UCSD-AML1 (cell line): Measurements from ENCODE around the gene FAM241B.

Experiments
- DNase-seq: peaks from one replicate; lab custom pipeline; 2025; ENCODE audit not compliant: unreplicated experiment; lab: John Stamatoyannopoulos, UW

Gene FAM241B, protein sequence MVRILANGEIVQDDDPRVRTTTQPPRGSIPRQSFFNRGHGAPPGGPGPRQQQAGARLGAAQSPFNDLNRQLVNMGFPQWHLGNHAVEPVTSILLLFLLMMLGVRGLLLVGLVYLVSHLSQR

DNA sequence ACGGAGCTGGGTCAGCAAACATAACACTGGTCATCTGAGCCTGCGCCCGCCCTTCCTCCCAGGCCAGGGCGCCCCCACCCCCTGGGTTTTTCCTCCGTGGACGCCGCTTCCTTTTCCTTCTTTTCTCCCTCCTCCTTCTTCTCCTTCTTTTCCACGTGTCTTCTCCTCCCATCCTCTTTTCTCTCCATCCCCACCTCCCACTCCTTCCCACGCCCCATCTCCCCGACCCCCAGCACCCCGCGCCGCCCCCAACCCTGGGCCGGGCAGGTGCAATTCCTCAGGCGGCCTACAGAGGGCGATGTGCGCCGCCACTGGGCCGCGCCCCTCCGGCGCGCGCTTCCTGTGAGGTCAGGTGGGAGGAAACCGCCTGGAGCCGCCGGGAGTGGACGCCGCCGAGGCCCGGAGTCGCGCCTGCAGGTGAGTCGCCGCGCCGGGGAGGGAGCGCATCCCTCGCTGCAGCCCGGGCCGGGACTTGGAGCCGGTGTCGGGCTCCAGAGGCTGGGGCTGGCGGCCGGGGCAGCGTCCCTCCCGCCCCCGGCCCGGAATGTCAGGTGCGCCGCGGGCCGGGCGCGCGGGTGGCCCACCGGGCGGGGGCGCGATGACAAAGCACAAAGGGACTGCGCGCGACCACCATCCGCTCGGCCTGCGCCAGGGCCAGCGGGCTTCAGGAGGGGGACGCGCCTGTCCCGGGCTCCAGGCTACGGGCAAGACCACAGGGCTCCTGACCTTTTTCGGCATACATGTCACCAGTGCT is at the start of gene FAM241B:
FAM241B (plus strand) TSS at position 351 of the 754 bp plus-strand sequence. CDS start 1,497 bp downstream, outside the sequence.
- no peak for DNase-seq

DNA sequence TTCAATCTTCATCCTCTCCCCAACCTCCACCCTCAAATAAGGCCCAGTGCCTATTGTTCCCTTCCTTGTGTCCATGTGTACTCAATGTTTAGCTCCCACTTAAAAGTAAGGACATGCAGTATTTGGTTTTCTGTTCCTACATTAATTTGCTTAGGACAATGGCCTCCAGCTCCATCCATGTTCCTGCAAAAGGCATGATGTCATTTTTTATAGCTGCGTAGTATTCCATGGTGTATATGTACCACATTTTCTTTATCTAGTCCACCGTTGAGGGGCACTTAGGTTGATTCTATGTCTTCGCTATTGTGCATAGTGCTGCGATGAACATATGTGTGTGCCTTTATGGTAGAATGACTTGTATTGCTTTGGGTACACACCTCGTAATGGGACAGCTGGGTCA is 49.6 kb upstream of the FAM241B start:
- DNase-seq = no peak

DNA sequence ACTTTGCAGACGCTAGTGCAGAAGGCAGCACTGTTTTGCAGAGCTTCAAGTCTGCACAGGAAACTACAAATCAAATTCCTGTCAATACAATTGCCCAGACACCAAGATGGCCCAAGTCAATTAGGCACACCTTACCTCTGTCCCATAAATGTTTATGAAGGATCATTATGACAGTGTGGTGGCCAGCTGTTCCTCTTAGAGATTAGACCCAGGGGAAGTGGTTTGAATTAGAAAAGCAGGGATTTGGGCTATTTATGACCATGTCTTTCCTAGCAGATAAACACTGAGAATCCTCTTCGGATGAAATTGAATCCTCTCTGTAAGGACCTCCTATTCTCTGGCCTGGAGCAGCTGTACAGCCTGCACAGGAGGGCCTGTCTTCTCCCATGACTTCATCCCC is 46.9 kb upstream of the FAM241B start:
- no peak for DNase-seq

DNA sequence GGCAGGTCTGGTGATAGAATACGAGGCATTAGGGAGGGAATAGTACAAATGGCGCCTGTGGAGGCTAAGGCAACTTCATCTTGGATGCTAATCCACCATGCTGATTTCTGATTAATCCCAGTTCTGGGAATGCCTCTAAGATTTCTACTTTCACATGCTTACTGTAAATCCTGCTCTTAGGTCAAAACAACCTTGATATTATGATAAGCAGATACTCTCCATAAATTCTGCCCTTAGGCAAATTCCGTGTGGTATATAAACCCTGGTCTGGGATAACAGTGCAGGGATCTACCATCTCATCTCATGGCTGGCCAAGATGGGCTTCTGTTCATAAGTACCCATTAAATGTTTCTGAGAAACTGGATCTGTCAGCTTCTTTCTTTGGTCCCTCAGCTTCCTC is 45.4 kb upstream of the FAM241B start:
- no peak for DNase-seq

DNA sequence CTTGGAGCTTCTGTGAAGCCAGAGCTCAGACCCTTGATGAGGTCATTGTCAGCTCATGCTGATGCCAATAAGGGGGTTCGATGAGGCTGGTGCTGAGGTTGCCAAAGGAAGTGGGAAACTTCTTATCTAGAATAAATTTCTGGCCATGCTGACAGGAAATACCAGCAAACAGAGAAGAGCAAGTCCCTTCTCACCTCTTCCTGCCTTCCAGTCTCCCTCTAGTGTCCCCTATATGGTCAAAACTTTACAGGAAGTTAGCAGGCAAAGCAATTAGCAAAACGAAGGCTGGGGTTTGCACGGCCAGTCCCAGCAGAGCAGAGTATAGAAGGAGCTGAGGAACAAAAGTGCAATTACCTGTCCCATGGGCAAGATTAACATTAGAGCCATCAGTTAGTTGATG is 41.7 kb upstream of the FAM241B start:
- DNase-seq = no peak

DNA sequence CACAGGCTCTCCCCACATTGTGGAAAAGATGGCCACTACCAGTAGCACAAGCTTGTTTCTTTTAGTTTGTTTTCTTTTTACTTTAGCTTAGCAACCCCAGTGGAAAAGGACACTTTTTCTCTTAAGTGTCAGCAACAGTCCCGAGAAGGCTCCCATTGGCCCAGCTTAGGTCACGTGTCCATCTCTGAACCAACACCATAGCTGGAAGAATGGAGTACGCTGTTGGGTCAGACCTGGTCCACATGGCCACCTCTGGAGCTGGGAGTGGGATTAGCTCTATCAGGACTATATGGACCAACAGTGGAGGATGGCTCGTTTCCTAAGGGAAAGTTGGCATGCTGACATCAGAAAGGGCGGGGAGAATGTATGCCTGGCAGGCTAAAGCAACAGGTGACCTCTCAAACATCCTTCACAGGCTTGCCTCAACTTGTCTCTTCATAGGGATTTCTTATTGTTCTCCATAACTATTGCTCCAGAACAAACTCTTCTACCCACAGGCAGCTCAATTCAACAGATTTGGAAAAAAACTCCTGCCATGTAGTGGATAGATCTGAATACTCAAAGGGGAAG is 29.2 kb upstream of the FAM241B start:
- DNase-seq = no peak

DNA sequence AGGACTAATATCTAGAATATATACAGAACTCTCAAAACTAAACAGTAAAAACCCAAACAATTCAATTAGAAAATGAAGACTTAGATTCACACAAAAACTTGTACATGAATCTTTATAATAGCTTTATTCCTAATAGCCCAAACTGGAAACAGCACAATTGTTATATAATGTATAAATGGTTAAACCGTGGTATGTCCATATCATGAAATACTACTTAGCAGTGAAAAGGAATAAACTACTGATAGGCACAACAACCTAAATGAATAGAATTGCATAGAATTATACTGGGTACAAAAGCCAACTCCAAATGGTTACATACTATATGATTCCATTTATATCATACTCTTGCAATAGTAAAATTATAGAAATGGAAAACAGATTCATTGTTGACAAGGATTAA is 21.0 kb upstream of the FAM241B start:
- no peak for DNase-seq

DNA sequence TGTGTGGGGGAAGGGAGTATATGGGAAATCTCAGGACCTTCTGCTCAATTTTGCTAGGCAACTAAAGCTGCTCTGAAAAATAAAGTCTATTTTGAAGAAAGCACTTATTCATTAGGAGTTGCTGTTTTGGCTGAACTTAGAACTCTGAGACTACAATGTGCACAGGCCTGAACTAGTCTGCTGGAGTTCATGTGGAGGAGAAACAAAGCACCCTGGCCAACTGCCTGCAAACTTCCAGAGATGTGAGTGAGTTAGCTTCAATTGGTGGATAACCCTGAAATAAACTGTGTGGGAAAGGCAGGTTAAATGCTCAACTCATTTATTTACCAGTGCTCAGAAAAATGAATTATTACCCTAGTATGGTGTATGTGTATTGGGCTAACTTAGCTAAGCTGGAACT is 17.3 kb upstream of the FAM241B start:
- no peak for DNase-seq

DNA sequence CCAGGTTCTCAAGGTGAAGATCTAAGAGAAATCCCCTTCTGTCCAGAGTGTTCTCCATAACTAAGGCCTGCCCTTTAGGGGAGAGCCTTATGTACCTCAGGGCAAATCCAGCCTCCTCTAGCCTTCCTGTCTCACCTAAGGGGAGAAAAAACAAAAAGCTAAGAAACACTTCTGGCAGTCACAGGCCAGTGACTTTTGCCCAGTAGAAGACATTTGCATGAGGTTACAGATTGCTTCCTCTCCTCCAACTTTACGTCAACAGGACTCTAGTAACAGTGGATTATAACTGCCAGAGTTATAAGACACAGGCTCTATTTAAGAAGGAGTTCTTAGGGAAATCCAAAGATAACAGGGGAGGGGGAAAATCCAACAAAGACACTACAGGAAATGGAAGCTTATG is 15.9 kb upstream of the FAM241B start:
- no peak for DNase-seq

DNA sequence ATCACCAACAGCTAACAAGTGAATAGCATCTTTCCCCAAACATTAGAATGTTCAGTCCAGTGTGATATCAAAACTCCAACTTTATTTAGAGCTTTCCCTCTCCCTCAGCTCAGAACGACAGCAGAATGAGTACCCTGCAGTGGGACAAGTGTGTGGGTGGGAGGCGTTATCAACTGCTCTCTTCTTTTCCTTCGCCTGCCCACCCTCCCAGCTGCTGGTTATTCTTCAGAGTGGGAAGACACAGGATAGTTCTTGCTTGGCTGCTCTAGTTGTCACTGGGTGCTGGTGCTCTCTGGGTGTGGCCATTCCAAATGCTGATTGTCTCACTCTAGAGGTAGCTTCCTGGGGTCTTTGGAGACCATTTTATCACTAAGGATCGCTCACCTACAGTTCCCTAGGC is 13.7 kb upstream of the FAM241B start:
- DNase-seq = no peak

DNA sequence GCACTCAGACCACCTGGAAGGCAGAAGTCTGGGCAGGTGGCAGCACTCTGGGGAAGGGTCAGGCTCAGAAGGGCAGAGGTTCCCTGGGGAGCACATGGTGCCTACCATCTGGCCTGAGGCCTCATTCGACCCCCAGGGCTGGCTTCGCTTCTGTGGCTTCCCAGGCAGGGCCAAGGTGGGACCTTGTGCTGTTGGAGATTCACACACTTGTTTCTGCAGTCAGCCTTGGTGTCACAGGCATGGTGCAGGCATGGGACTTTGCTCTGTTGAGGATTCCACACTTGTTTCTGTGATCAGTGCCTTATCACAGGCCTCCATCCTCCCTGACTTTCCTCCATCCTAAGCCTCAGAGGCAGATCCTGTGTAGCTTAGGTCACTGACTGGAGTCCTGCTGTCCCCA is 11.3 kb upstream of the FAM241B start:
- no peak for DNase-seq

DNA sequence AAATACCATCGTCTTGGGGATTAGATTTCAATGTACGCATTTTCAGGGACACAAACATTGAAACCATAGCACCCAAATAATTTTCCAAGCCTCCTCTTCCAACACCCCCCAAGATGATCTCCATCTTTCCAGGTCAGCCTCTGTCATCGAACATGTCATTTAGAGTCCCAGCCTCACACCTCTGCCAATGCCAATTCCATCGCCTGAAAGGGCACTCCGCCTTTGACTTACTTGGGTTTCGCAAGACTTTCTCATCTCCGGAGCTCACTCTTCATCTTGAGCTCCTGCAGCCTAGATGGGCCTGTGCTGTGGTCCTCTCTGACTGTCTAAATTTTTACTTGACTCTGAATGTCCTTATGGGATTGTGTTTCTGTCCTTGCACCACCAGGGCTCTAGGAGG is 10.4 kb upstream of the FAM241B start:
- no peak for DNase-seq

DNA sequence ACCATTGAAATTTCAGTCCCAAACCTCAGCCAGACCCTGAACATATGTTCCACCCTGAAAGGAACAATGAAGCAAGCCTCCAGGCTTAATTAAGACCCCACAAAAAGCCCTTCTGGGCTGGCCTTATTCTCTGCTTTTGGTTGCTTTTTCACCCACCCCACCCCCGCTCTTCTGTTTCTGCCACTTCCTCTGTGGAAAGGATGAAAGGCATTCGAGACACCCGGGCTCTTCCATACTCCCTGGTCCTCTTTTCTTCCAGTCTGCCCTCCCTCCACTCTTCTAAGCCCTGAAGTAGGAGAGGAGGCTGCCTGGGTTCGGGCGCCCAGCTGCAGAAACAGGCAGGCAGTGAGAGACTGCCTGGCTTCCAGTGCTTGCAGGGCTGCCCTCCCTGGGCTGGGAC is 9.4 kb upstream of the FAM241B start:
- DNase-seq = no peak

DNA sequence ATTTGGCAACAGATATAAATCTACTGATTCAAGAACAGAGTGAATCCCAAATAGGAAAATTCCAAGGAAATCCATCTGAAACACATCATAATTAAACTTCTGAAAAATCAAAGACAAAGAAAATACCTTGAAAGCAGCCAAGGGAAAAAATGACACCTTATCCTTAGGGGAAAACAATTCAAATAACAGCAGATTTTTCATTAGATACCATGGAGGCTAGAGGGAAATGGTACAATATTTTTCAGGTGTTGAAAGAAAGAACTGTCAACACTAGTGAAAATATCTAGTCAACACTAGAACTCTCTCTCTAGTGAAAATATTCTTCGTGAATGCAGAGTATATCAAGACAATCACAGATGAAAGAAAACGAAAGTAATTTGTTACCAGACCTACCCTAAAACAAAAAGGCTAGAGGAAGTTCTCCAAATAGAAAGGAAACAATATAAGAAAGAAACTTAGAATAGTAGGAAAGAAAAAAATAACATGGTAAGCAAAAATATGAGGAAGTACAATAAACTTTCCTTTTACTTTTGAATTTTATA is 5.7 kb upstream of the FAM241B start:
- DNase-seq = no peak

DNA sequence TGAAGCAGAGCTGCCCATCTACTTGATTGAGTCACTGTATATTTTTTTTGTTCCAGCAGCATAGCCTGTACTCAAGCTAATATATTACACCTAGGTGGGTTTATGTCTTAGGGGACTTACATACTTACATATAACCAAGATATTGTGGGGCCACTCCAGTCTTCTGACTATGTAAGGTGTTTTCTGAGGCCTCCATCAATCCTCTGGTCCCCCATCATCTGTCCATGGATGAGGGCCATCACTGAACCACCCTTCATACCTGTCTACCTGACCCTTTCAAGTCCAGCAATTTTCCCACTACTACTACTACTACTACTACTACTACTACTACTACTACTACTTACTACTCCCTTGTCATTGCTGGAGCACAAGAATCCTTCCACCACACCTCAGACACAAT is 3.2 kb upstream of the FAM241B start:
- DNase-seq = no peak

DNA sequence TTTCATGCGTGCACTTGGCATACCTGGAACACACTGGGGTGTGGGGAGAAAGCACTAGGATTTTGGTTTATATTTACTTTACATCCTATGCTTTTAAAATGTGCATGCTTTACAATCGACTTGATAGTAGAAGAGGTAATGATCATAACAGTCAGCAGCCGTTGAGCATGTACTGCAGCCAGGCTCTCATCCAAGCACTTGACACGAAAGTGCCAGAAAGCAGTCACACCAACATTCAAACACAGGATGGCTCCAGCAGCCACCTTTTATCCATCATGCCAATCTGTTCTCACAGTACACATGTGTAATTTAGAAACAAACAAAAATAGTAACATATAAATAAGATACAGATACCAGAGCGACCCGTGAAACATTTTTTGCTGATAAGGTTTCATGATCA is 1.2 kb upstream of the FAM241B start:
- DNase-seq = no peak

DNA sequence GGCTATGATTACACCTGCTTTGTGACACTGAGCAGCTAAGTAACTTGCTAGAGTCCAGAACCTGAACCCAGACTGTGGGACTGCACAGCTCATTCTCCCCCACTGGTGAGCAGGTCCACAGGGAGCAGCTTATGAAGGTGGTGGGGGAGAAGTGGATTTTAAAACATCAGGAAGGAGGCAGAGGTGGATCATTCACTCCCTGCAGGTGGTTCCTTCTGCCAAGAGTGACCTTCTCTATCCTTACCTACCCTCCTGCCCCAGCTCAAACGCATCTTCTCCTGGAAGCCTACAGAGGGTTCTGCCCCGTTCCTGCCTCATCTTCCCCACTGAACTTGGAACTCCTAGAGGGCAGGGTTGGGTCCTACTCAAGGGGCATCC is 539 bp upstream of the FAM241B start:
- DNase-seq = no peak

DNA sequence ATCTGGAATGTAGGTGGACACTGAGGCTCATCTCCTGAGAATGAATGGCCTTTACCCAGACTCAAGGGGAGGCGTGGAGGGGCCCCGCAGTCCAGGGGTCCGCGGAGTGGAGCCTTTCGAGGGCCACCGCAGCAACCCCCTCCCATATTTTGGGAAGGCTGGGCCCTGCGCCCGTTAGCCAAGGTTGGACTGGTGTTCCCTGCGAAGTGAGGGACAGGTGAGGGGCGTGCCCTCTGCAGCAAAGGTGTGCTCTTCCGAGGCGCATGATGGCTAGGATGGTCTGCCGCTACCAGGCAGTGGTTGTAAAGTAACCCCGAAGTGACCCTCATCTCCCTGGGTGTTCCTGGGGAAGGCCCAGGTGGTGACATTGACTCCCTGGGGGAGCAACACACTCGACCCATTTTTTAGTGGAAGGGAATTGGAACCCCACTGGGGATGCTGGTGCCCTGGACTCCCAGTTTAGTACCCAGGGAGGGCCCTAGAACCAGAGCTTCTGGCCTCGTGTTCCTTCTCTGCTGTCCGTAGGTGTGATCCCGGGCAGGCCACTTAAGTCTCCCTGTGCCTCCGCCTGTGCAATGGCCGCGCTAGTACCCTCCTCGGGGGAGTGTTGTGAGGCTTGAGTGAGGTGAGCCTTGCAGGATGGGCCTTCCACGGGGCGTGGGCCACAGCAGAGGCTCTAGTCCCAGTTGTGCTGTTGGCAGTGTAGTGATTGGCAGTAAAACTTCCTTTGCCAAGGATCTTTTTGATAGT is 779 bp downstream of the FAM241B start:
- no peak for DNase-seq

DNA sequence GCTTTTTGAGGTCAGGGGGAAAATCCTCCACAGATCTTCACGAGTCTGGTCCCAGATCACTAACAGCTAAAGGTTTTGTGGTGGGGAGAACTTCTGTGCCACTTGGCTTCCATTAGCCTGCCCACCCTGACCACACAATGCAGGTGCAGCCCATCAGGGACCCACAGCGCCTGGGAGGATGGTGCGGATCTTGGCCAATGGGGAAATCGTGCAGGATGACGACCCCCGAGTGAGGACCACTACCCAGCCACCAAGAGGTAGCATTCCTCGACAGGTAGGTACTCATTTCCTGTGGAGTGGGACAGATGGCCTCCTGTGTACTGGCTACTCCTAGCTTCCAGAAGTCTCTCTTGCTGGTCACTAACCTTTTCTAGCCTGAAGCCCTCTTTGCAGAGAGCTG is 1.5 kb downstream of the FAM241B start:
- DNase-seq = no peak

DNA sequence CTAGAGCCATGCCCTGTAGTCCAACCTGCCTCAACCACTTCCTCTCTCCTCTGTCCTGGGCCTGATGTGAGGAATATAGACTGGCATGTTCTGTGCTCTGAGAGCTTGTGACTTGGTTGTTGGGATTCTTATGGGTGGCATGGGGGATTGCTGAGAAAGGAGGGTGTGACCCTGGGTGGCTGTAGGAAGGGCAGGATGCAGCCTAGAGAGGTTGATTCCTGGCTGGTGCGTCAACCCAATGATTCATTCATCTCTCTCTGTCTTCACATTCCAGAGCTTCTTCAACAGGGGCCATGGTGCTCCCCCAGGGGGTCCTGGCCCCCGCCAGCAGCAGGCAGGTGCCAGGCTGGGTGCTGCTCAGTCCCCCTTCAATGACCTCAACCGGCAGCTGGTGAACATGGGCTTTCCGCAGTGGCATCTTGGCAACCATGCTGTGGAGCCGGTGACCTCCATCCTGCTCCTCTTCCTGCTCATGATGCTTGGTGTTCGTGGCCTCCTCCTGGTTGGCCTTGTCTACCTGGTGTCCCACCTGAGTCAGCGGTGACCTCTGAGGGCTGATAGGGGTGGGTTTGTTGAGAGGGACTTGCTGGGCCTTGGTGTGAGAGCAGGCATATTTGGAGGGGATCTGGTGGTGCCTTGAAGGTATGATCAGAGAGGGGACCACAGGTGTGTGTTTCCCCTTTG is 2.6 kb downstream of the FAM241B start:
- no peak for DNase-seq
